Testis (tissue), 3 donors: Measurements from ENCODE around the gene C20orf202. TPM values are rescaled to one million over a fixed set of nuclear protein-coding genes. Genes with fewer than 3 reads are reported as not detected.

Experiments
- DNase-seq: peaks from one replicate; pipeline ENCODE4 v3.0.0-alpha.2; 2019
- H3K27ac ChIP-seq, 2 donors: fragments of 200-600 bp; sonication (generic); one replicate each; pipeline ENCODE4 v1.5.1; 2019
- H3K27me3 ChIP-seq: fragments of 200-600 bp; sonication (generic); one replicate; pipeline ENCODE4 v1.5.1; 2019
- H3K36me3 ChIP-seq: fragments of 200-600 bp; sonication (generic); one replicate; pipeline ENCODE4 v1.5.1; 2017; ENCODE audit warnings: low read depth; ENCODE audit errors: missing control alignments
- H3K4me1 ChIP-seq: fragments of 200-600 bp; sonication (generic); one replicate; pipeline ENCODE4 v1.5.1; 2019
- H3K4me3 ChIP-seq, 2 donors: fragments of 200-600 bp; sonication (generic); one replicate each; pipeline ENCODE4 v1.5.1; 2017 to 2019
- H3K9me3 ChIP-seq: fragments of 200-600 bp; sonication (generic); one replicate; pipeline ENCODE4 v1.5.1; 2017
- CTCF ChIP-seq, 3 experiments: fragments of 450-650 bp in 2 of 3; fragments of 200-600 bp in 1 of 3; sonication (generic) in 1 of 3; IDR thresholded peaks; one replicate each; pipeline ENCODE4 v1.5.1; 2016 to 2019; ENCODE audit warnings: antibody characterized with exemption in 3 of 3, mild to moderate bottlenecking in 2 of 3, moderate library complexity in 1 of 3
- POLR2A ChIP-seq: fragments of 450-650 bp; IDR thresholded peaks from one replicate; pipeline ENCODE4 v1.6.1; 2017; ENCODE audit warnings: antibody characterized with exemption, mild to moderate bottlenecking, moderate library complexity
- WGBS, 2 donors: methylation state at CpG; one replicate each; pipeline ENCODE4 v1.1.5; 2018; 5-methylcytosine and 5-hydroxymethylcytosine counted together
- intact Hi-C: fragments of 100-400 bp; cut with DNase I; formaldehyde crosslinking; loops from one replicate; pipeline ENCODE4 v1.15.1; 2023; ENCODE audit warnings: low total_unique reads
- polyA plus RNA-seq: library from polyadenylated mRNA; stranded (reverse); fragments of 350-450 nt; fragmentation: Illumina TruSeq; extraction: RNeasy Lipid Tissue Mini Kit (QIAGEN cat#74804); gene quantifications from one replicate; pipeline ENCODE4 v1.2.3, GENCODE V29; 2014; ENCODE audit warnings: low read depth, low replicate concordance; ENCODE audit not compliant: insufficient read depth
- total RNA-seq, 2 donors: library from RNA; depleted of rRNA; stranded (reverse); fragments of >200 nt; gene quantifications; one replicate each; pipeline ENCODE4 v1.2.3, GENCODE V29; 2016

C20orf202 gene
- total and polyA plus RNA-seq, 3 donors from 2014 or later: 0.84 to 1.7 (median 1.1) TPM

DNA sequence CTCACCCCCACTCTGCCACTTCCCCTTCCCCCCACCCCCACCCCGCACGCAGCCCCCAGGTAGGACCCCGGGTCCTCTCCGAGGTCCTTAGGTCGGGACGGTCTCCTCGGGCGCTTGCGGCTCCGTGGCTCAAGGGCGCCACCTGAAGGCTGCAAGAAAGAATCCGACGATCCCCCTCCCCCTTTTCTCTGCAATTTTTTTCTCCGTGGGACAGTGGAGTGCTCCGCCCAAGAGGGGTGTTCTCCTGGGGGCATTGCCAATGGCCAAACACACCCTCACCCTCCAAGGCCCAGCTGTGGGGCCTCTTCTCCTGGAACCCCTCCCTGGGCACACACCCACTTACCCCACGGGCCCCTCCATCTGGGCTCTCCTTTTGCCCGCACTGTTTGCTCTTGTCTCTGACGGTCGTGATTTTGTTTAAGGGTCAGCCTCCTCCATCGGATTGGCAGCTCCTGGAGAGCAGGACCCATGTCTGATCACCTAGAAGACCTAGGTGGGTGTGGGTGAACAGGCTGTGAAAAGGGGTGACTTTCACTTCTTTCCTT lies 17.4 kb upstream of the C20orf202 start:
- Histone ChIP-seq H3K9me3 (no peaks in the 10 kb centered on the region), H3K4me3 (peak overlapping the region; percentile 32 to 53), H3K27ac (no peak overlapping the region), H3K36me3 (no peaks in the 10 kb centered on the region), H3K27me3 (no peaks in the 10 kb centered on the region), H3K4me1 (no peaks in the 10 kb centered on the region)
- 9 to 11% methylated on average over 16 to 19 of the region's 20 CpGs for WGBS, 2 donors
- TF ChIP-seq POLR2A (no peak), CTCF (IDR thresholded peaks at IDR 0.05) (peak in 1 of 3 experiments; percentile 30)
- intact Hi-C loops: no loop called here
- DNase-seq: peak; percentile 52

GRCh38 chr20:1186367-1186991 lies 16.8 kb upstream of the C20orf202 start:
- no peak for DNase-seq
- Histone ChIP-seq H3K36me3 (no peaks in the 10 kb centered on the region), H3K4me1 (no peaks in the 10 kb centered on the region), H3K4me3 (no peak overlapping the region), H3K9me3 (no peaks in the 10 kb centered on the region), H3K27ac (no peak overlapping the region), H3K27me3 (no peaks in the 10 kb centered on the region)
- 53 to 70% methylated on average over 10 to 13 of the region's 13 CpGs for whole genome bisulfite sequencing, 2 donors
- intact Hi-C loops: no loop called here
- TF ChIP-seq POLR2A (no peak), CTCF (IDR thresholded peaks at IDR 0.05) (no peak)

DNA sequence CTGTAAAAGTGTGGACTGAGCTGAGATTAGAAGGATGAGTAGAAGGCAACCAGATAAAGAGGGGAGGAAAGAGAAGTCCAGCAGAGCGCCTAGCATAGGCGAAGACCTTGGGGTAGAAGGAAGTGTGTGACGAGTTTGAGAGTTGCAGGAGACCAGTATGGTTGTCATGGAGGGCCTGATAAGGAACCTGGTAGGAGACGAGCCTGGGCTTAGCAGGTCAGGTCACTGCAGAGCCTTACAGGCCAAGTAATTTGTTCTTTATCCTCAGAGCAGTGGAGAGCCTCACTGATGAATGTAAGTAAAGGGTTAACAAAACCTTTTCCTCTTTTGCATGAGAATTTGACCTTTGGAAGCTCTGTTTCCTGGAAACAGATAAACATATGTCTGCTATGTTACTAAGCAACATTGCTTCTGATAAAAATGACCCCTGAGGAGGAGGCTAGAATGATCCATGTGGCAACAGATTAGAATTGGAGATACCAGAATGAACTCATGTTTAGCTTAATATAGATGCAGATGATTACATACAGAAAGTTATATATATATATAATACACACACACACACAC lies 15.6 kb upstream of the C20orf202 start:
- Histone ChIP-seq H3K4me1 (no peaks in the 10 kb centered on the region), H3K27me3 (no peaks in the 10 kb centered on the region), H3K9me3 (no peaks in the 10 kb centered on the region), H3K4me3 (no peak overlapping the region), H3K27ac (no peak overlapping the region), H3K36me3 (no peaks in the 10 kb centered on the region)
- 66 to 80% methylated on average over 4 of the region's 4 CpGs for WGBS, 2 donors
- intact Hi-C loops: no loop called here
- no peak for DNase-seq
- no peak for TF ChIP-seq CTCF (IDR thresholded peaks at IDR 0.05)
- no peak for TF ChIP-seq POLR2A

- no peak overlapping the region for H3K27ac ChIP-seq
- 77 to 100% methylated on average over 1 of the region's 1 CpG for WGBS, 2 donors
Measured at GRCh38 chr20:1188347-1188746, 14.9 kb upstream of the C20orf202 start.

More at GRCh38 chr20:1188347-1188746, 14.9 kb upstream of the C20orf202 start:
- no peak for TF ChIP-seq POLR2A
- no peak for TF ChIP-seq CTCF (IDR thresholded peaks at IDR 0.05)
- no peaks in the 10 kb centered on the region for H3K36me3 ChIP-seq
- no peak for DNase-seq
- H3K27me3 ChIP-seq: no peaks in the 10 kb centered on the region
- no peaks in the 10 kb centered on the region for H3K9me3 ChIP-seq
- intact Hi-C loops: no loop called here
- H3K4me1 ChIP-seq: no peaks in the 10 kb centered on the region
- no peak overlapping the region for H3K4me3 ChIP-seq
